Smooth muscle cell (in vitro differentiated cells): ENCODE results near the gene DYNC2I2. TPM values are rescaled to one million over a fixed set of nuclear protein-coding genes. Genes with fewer than 3 reads are reported as not detected.

ENCODE experiments used
- DNase-seq: peaks from one replicate; lab custom pipeline; 2025; ENCODE audit not compliant: unreplicated experiment; lab: John Stamatoyannopoulos, UW
- H2AFZ ChIP-seq: fragments of 200-600 bp; sonication (generic); 2 replicates; pipeline ENCODE4 v1.6.0; 2016; ENCODE audit warnings: antibody characterized with exemption, low read depth, mild to moderate bottlenecking
- H3F3A ChIP-seq: fragments of 200-600 bp; sonication (generic); 2 replicates; pipeline ENCODE4 v1.6.0; 2017; ENCODE audit warnings: antibody characterized with exemption, low read depth
- H3K27ac ChIP-seq: fragments of 200-600 bp; sonication (generic); 2 replicates; pipeline ENCODE4 v1.5.1; 2016; ENCODE audit warnings: low read depth, mild to moderate bottlenecking
- H3K27me3 ChIP-seq: fragments of 200-600 bp; sonication (generic); 2 replicates; pipeline ENCODE4 v1.6.1; 2016; ENCODE audit warnings: low read depth, mild to moderate bottlenecking
- H3K36me3 ChIP-seq: fragments of 200-600 bp; sonication (generic); 2 replicates; pipeline ENCODE4 v1.5.1; 2016; ENCODE audit warnings: low read depth
- H3K4me1 ChIP-seq: fragments of 200-600 bp; sonication (generic); 2 replicates; pipeline ENCODE4 v1.5.1; 2016; ENCODE audit warnings: low read depth
- H3K4me2 ChIP-seq: fragments of 200-600 bp; sonication (generic); 2 replicates; pipeline ENCODE4 v1.6.0; 2016; ENCODE audit warnings: mild to moderate bottlenecking
- H3K4me3 ChIP-seq: fragments of 200-600 bp; sonication (generic); 2 replicates; pipeline ENCODE4 v1.5.1; 2016; ENCODE audit warnings: mild to moderate bottlenecking
- H3K79me2 ChIP-seq: fragments of 200-600 bp; sonication (generic); 2 replicates; pipeline ENCODE4 v1.6.0; 2016; ENCODE audit warnings: low read depth, mild to moderate bottlenecking
- H3K9ac ChIP-seq: fragments of 200-600 bp; sonication (generic); 2 replicates; pipeline ENCODE4 v1.6.0; 2016; ENCODE audit warnings: low read depth
- H3K9me3 ChIP-seq: fragments of 200-600 bp; sonication (generic); replicated peaks from 2 replicates; pipeline ENCODE4 v1.5.1; 2016; ENCODE audit warnings: low read depth
- H4K20me1 ChIP-seq: fragments of 200-600 bp; sonication (generic); 2 replicates; pipeline ENCODE4 v1.6.0; 2016; ENCODE audit warnings: low read depth
- WGBS: methylation state at CpG from one replicate; pipeline ENCODE4 v1.1.7; 2016; ENCODE audit warnings: low lambda C conversion rate; 5-methylcytosine and 5-hydroxymethylcytosine counted together
- polyA plus RNA-seq: library from polyadenylated mRNA; unstranded; fragments of >200 nt; fragmentation: Nextera tagmentation; extraction: Ambion mirVana; gene quantifications from 2 replicates; pipeline ENCODE4 v1.2.1, GENCODE V29; 2016
- total RNA-seq: library from RNA; depleted of rRNA; stranded (reverse); fragments of >200 nt; gene quantifications from 2 replicates; pipeline ENCODE4 v1.2.3, GENCODE V29; 2014
- TF ChIP-seq, protein P1 (sequence below): fragments of 200-600 bp; sonication (generic); IDR thresholded peaks from 2 replicates; pipeline ENCODE4 v1.5.1; 2017; ENCODE audit warnings: borderline replicate concordance, mild to moderate bottlenecking, antibody characterized with exemption; ENCODE audit not compliant: insufficient read depth, poor library complexity, severe bottlenecking

DYNC2I2 gene
- total and polyA plus RNA-seq, 2 experiments from 2014 or later, result 23.5 to 50.9 TPM

DNA sequence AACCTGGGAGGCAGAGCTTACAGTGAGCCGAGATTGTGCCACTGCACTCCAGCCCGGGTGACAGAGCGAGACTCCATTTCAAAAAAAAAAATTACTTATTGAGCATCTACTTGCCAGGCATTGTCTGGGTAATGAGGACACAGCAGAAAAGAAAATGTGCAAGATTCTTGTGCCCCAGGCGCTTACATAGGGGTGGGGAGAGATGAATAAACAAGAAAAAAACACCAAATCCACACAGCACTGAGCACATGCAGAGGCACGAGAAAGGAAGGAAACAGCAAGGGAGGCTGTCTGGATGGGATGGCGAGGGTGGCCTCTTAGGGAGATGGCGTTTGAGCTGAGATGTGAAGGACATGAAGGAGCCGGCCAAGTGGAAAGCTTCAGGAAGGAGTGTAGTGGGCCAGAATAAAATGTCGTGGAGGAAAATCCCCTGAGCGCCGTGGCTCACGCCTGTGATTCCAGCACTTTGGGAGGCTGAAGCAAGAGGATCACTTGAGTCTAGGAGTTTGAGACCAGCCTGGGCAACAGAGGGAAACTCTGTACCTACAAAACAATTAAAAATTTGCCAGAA is 13.9 kb downstream of the DYNC2I2 start:
- Histone ChIP-seq H4K20me1 (no peaks in the 10 kb centered on the region), H3K27ac (no peak overlapping the region), H3K4me1 (no peaks in the 10 kb centered on the region), H3K9me3 (no peaks in the 10 kb centered on the region), H3K4me2 (no peak overlapping the region), H3F3A (no peaks in the 10 kb centered on the region), H2AFZ (no peak overlapping the region), H3K27me3 (no peaks in the 10 kb centered on the region), H3K4me3 (no peak overlapping the region), H3K79me2 (no peaks in the 10 kb centered on the region), H3K9ac (no peak overlapping the region), H3K36me3 (no peaks in the 10 kb centered on the region)
- WGBS, result 88% methylated on average over 12 of the region's 12 CpGs
- TF ChIP-seq, protein P1, sequence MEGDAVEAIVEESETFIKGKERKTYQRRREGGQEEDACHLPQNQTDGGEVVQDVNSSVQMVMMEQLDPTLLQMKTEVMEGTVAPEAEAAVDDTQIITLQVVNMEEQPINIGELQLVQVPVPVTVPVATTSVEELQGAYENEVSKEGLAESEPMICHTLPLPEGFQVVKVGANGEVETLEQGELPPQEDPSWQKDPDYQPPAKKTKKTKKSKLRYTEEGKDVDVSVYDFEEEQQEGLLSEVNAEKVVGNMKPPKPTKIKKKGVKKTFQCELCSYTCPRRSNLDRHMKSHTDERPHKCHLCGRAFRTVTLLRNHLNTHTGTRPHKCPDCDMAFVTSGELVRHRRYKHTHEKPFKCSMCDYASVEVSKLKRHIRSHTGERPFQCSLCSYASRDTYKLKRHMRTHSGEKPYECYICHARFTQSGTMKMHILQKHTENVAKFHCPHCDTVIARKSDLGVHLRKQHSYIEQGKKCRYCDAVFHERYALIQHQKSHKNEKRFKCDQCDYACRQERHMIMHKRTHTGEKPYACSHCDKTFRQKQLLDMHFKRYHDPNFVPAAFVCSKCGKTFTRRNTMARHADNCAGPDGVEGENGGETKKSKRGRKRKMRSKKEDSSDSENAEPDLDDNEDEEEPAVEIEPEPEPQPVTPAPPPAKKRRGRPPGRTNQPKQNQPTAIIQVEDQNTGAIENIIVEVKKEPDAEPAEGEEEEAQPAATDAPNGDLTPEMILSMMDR, result no peak
- no peak for DNase-seq

- Histone ChIP-seq H3K27me3 (no peaks in the 10 kb centered on the region), H3K4me2 (no peak overlapping the region), H2AFZ (no peak overlapping the region), H3K4me1 (no peaks in the 10 kb centered on the region), H4K20me1 (no peaks in the 10 kb centered on the region), H3K79me2 (no peaks in the 10 kb centered on the region), H3K9ac (no peak overlapping the region), H3K9me3 (no peaks in the 10 kb centered on the region), H3K4me3 (no peak overlapping the region), H3K36me3 (no peaks in the 10 kb centered on the region), H3K27ac (no peak overlapping the region), H3F3A (no peaks in the 10 kb centered on the region)
- TF ChIP-seq, protein P1, result no peak
- 95% methylated on average over 18 of the region's 18 CpGs for WGBS
- no peak for DNase-seq
Measured at GRCh38 chr9:128640603-128641002, 16.0 kb downstream of the DYNC2I2 start.

DNA sequence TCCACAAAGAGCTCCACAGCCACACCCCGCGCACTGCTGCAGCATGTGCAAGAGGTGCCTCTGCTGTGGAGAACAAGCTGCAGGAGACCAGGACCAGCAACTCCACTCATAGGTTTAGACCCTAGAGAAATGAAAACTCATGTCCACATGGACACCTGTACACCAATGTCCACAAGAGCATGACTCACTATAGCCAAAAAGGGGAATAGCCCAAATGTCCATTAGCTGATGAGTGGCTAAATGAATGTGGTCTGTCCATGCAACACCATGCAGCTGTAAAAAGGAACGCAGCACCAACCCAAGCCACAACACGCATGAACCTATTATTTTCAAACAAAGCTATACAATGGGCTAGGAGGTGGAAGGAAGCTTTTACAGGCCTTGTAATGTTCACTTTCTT is 18.1 kb downstream of the DYNC2I2 start:
- Histone ChIP-seq H3K27me3 (no peaks in the 10 kb centered on the region), H3K4me1 (no peaks in the 10 kb centered on the region), H3F3A (peaks cover 11% of the 10 kb centered on the region), H3K27ac (no peak overlapping the region), H3K36me3 (no peaks in the 10 kb centered on the region), H3K79me2 (no peaks in the 10 kb centered on the region), H4K20me1 (no peaks in the 10 kb centered on the region), H3K9ac (no peak overlapping the region), H3K4me3 (no peak overlapping the region), H3K9me3 (no peaks in the 10 kb centered on the region), H2AFZ (no peak overlapping the region), H3K4me2 (no peak overlapping the region)
- no peak for DNase-seq
- TF ChIP-seq, protein P1, result no peak
- WGBS, result 98% methylated on average over 4 of the region's 4 CpGs

- Histone ChIP-seq H3K27me3 (no peaks in the 10 kb centered on the region), H3K4me2 (no peak overlapping the region), H3K36me3 (no peaks in the 10 kb centered on the region), H3K9ac (no peak overlapping the region), H3K4me3 (no peak overlapping the region), H2AFZ (no peak overlapping the region), H3K9me3 (no peaks in the 10 kb centered on the region), H4K20me1 (no peaks in the 10 kb centered on the region), H3F3A (peaks cover 11% of the 10 kb centered on the region), H3K79me2 (no peaks in the 10 kb centered on the region), H3K27ac (no peak overlapping the region), H3K4me1 (no peaks in the 10 kb centered on the region)
- 93% methylated on average over 10 of the region's 10 CpGs for WGBS
- no peak for DNase-seq
- TF ChIP-seq, protein P1, result no peak
Measured at GRCh38 chr9:128637656-128638055, 19.0 kb downstream of the DYNC2I2 start.
